DND-41 (cell line): ENCODE measurements around the gene TP73.

Source experiments
- ATAC-seq: fragments of 200-7000 bp; cut with Tn5 transposase; 3 replicates; pipeline ENCODE4 v1.9.1; 2021; ENCODE audit warnings: low read depth; ENCODE audit not compliant: insufficient read depth
- DNase-seq: peaks from one replicate; pipeline ENCODE4 v3.0.0-alpha.2; 2020
- H2AFZ ChIP-seq: 2 replicates; pipeline ENCODE4 v1.6.0; 2012; ENCODE audit warnings: low read depth, low read length
- H3K27ac ChIP-seq: 2 replicates; pipeline ENCODE4 v1.5.1; 2012; ENCODE audit warnings: low read length, inconsistent platforms
- H3K27me3 ChIP-seq: fragments of 200-600 bp; sonication (generic); 2 replicates; pipeline ENCODE4 v1.6.0; 2012; ENCODE audit warnings: low read length, mild to moderate bottlenecking, inconsistent platforms; ENCODE audit not compliant: insufficient read depth, poor library complexity
- H3K36me3 ChIP-seq: 2 replicates; pipeline ENCODE4 v1.5.1; 2012; ENCODE audit warnings: low read length, inconsistent platforms; ENCODE audit not compliant: insufficient read depth
- H3K4me1 ChIP-seq: 2 replicates; pipeline ENCODE4 v1.5.1; 2012; ENCODE audit warnings: mild to moderate bottlenecking, low read length; ENCODE audit not compliant: insufficient read depth
- H3K4me2 ChIP-seq: 2 replicates; pipeline ENCODE4 v1.6.0; 2012; ENCODE audit warnings: mild to moderate bottlenecking, moderate library complexity, low read length, inconsistent platforms; ENCODE audit not compliant: insufficient read depth
- H3K4me3 ChIP-seq, 2 experiments: fragments of 200-600 bp in 1 of 2; shearing (Covaris generic) in 1 of 2; 2 replicates each; pipeline ENCODE4 v1.5.1; 2012 to 2016; ENCODE audit warnings: inconsistent platforms in 2 of 2, low read length in 2 of 2, mild to moderate bottlenecking in 2 of 2, low read depth in 1 of 2, moderate library complexity in 1 of 2
- H3K79me2 ChIP-seq: 2 replicates; pipeline ENCODE4 v1.6.0; 2012; ENCODE audit warnings: low read length, inconsistent platforms; ENCODE audit not compliant: insufficient read depth
- H3K9ac ChIP-seq: 2 replicates; pipeline ENCODE4 v1.6.0; 2012; ENCODE audit warnings: low read depth, mild to moderate bottlenecking, inconsistent platforms, low read length, moderate library complexity
- H3K9me3 ChIP-seq: 2 replicates; pipeline ENCODE4 v1.5.1; 2012; ENCODE audit warnings: low read length, moderate library complexity, mild to moderate bottlenecking, inconsistent platforms; ENCODE audit not compliant: insufficient read depth, severe bottlenecking
- H4K20me1 ChIP-seq: 2 replicates; pipeline ENCODE4 v1.6.0; 2012; ENCODE audit warnings: low read length; ENCODE audit not compliant: insufficient read depth
- EZH2 ChIP-seq: IDR thresholded peaks from 3 replicates; pipeline ENCODE4 v1.6.1; 2012; ENCODE audit warnings: borderline replicate concordance, low read depth, mild to moderate bottlenecking, moderate library complexity, low read length, inconsistent platforms; ENCODE audit not compliant: severe bottlenecking
- TF ChIP-seq, protein P1 (sequence below): IDR thresholded peaks from 2 replicates; pipeline ENCODE4 v1.5.1; 2012; ENCODE audit warnings: borderline replicate concordance, low read length, moderate library complexity, mild to moderate bottlenecking; ENCODE audit not compliant: poor library complexity, severe bottlenecking; ENCODE audit errors: extremely low read depth

TP73 gene

DNA sequence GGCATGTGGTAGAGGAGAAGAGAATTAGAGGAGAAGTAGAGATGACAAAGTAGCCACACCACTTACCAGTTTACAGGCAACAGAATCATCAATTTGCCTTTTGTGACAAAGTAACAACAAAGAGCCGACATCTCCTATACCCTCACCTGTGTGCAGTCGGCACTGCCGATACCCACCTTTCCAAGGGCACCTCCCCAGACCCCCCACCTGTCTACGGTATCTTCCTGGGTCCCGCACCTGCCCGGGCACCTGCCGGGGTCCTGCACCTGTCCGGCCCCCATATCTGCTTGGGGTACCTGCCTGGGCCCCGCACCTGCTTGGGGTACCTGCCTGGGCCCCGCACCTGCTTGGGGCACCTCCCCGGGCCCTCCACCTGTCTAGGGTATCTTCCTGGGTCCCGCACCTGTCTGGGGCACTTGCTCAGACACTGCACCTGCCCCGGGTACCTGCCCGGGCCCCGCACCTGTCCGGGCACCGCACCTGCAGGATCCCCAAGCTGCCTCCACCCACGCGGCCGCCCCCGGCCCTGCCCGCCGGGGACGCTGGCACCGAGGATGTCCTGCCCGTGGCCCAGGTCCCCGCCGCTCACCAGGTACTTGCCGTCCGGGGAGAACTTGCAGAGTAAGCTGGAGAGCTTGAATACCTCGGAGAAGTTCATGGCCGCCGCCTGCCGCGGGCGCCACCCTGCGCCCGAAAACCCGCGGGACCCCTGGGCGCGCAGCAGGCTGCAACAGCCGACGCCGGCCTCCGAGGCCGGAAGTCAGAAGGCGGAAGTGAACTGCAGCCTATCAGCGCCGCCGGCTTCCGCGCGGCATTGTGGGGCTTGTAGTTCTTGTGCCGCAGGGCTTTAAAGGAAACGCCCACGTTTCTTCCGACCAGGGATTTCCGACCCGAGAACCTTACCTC, 2.7 kb upstream of the TP73 start, which contains the start of gene WRAP73:
Gene WRAP73 (minus strand): TSS at position 762 of the 906 bp plus-strand sequence. CDS start 104 bp downstream, at position 658.
- Histone ChIP-seq H3K4me3 (peak within 1 kb of the TSS; percentile 81 to 88), H3K9me3 (no peaks in the 10 kb centered on the region), H3K4me1 (peaks cover 54% of the 10 kb centered on the region), H3K36me3 (peaks cover 42% of the 10 kb centered on the region), H2AFZ (peak within 1 kb of the TSS; percentile 92), H3K9ac (peak within 1 kb of the TSS; percentile 90), H4K20me1 (peaks cover 8% of the 10 kb centered on the region; the same call in 1 of the 2 replicates), H3K27ac (peak within 1 kb of the TSS; percentile 70), H3K27me3 (no peaks in the 10 kb centered on the region), H3K4me2 (peak within 1 kb of the TSS; percentile 75), H3K79me2 (peaks cover 81% of the 10 kb centered on the region)
- no peak for TF ChIP-seq EZH2
- TF ChIP-seq, protein P1, sequence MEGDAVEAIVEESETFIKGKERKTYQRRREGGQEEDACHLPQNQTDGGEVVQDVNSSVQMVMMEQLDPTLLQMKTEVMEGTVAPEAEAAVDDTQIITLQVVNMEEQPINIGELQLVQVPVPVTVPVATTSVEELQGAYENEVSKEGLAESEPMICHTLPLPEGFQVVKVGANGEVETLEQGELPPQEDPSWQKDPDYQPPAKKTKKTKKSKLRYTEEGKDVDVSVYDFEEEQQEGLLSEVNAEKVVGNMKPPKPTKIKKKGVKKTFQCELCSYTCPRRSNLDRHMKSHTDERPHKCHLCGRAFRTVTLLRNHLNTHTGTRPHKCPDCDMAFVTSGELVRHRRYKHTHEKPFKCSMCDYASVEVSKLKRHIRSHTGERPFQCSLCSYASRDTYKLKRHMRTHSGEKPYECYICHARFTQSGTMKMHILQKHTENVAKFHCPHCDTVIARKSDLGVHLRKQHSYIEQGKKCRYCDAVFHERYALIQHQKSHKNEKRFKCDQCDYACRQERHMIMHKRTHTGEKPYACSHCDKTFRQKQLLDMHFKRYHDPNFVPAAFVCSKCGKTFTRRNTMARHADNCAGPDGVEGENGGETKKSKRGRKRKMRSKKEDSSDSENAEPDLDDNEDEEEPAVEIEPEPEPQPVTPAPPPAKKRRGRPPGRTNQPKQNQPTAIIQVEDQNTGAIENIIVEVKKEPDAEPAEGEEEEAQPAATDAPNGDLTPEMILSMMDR = peak; percentile 51
- ATAC-seq (peak; percentile 92), DNase-seq (peak; percentile 91)

DNA sequence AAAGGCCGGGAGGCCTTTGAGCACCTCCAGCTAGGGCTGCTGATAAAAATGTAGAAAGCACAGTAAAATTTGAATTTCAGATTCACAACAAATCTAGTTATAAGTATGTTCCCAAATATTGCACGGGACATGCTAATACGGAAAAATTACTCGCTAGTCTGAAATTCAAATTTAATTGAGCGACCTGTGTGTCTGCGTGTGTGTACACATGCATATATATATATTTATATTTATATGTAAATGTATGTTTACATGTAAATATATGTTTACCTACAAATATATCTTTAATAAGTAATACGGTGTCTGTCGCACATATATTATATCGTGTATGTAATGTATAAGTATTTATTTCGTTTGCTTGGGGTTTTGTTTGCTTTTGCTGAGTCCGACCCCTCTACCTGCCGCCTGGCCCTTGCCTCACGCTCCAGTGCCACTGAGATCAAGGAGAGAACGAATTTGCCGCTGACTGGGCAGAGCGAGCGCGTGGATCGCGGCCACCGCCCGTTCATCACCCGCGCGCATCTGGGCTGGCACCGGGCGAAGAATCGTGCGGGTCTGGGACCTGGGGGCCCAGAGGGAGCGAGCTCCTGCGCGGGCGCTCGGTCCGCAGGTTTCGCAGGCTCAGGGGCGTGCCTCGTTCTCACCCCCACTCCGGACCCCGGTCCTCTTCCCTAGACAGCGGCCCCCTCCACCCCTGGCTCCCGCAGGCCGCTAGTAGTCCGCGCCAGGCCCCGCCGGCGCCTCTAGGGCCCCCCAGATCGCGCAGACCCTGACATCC, 1.9 kb upstream of the TP73 start:
- TF ChIP-seq EZH2 = no peak
- TF ChIP-seq, protein P1 = no peak
- peak overlapping the region; percentile 64; the same call in 1 of the 2 replicates for H2AFZ ChIP-seq
- H3K27ac ChIP-seq = no peak overlapping the region
- H3K4me1 ChIP-seq = peaks cover 54% of the 10 kb centered on the region
- peaks cover 34% of the 10 kb centered on the region for H3K36me3 ChIP-seq
- H3K4me2 ChIP-seq = peak overlapping the region; percentile 75
- no peak for ATAC-seq
- peak overlapping the region; percentile 65; the same call in 1 of the 2 replicates for H3K9ac ChIP-seq
- peaks cover 82% of the 10 kb centered on the region for H3K79me2 ChIP-seq
- H3K9me3 ChIP-seq = no peaks in the 10 kb centered on the region
- DNase-seq = no peak
- H3K27me3 ChIP-seq = no peaks in the 10 kb centered on the region
- H4K20me1 ChIP-seq = peaks cover 7% of the 10 kb centered on the region; the same call in 1 of the 2 replicates
- H3K4me3 ChIP-seq = peak overlapping the region in 1 of 2 experiments; percentile 88; a peak in 2 of 4 replicates

DNA sequence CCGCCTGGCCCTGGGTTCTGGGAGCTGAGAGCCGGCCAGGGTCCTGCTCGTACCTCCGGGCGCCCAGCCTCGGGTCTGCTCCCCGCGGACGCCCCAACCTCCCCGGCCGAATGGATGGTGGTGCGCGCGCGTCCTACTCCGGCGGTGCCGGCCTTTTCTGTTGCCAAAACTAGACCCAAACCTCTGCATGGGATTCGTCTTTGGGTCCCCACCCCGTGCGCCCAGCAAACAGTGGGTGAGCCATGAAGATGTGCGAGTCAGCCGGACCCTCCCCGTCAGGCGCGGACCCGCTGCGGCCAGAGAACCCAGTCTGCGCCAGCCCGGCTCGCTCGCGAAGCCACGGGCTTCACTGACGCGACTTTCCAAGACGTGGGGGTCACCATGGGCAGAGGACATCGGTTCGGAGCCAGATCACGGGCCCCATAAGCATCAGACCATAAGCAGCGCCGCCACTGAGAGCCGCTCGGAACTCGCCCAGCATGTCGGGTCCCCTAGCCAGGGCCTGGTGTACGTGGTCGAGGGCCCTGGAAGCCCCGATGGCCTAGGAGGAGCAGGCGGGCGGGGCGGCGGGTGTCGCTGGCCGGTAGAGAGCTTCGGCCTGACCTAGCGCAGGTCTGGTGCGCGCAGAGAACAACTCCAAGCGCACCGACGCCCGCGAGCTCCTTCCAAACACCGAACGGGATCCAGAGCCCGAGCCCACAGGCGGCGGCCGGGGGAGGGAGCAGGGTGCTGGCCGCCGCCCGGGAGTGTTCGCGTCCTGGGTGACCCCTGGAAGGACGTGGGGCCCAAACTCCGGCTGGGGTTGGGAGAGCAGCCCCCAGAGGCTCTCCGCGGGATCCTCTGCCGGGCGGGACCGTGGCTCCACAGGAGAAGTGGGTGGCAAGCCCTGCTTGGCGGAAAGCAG, 1.0 kb upstream of the TP73 start:
- H3K27ac ChIP-seq = peak overlapping the region; percentile 70
- peaks cover 54% of the 10 kb centered on the region for H3K4me1 ChIP-seq
- peak overlapping the region; percentile 67 for H2AFZ ChIP-seq
- H4K20me1 ChIP-seq = peaks cover 9% of the 10 kb centered on the region; the same call in 1 of the 2 replicates
- H3K4me3 ChIP-seq = peak overlapping the region; percentile 36 to 59; a peak in 3 of 4 replicates
- no peak for ATAC-seq
- no peaks in the 10 kb centered on the region for H3K9me3 ChIP-seq
- peak overlapping the region; percentile 65 for H3K9ac ChIP-seq
- no peaks in the 10 kb centered on the region for H3K27me3 ChIP-seq
- DNase-seq = no peak
- peaks cover 25% of the 10 kb centered on the region for H3K36me3 ChIP-seq
- TF ChIP-seq, protein P1 = no peak
- no peak for TF ChIP-seq EZH2
- peaks cover 82% of the 10 kb centered on the region for H3K79me2 ChIP-seq
- peak overlapping the region; percentile 75 for H3K4me2 ChIP-seq
